Activated CD4-positive, alpha-beta T cell treated with anti-CD3 and anti-CD28 coated beads, Interleukin-2, amount 50 U/mL, for 4 hours (primary cell): ENCODE measurements around the gene HMX2.
"Not testable (repeated sequence)": the region's sequence is repeated elsewhere in the genome, so short reads cannot be mapped to it uniquely, and the experiment has no call there.

ENCODE experiments used
- DNase-seq, 2 experiments: peaks; one replicate each; pipeline ENCODE4 v3.0.0-alpha.2; 2020

The HMX2 gene

GRCh38 chr10:123153486-123154091 is 5.7 kb downstream of the HMX2 start:
- DNase-seq, result no peak

DNA sequence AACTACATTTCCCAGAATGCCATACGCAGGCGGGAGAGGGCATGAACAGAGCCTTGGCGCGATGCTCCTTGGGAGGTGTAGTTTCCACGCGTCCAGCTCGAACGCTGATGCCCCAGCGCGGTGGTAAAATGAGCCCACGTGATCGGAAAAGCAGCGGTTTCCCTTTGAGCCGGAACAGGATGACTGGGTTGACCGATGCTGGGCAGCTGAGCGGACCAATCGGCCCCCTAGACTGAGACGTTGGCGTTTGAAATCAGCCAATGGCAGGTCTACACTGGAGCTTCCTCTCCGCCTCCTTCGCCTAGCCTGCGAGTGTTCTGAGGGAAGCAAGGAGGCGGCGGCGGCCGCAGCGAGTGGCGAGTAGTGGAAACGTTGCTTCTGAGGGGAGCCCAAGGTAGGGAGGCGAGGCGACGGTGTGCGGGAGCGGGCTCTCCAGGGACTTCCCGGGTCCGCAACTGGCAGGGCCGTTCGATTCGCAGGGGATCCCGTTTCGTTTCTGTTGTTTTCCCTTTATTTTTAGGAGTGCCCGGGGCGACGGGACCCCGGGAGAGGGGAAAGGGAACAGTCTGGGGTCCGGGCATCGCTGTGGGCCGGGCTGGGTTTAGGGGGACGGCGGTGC is 6.3 kb downstream of the HMX2 start, which contains the start of gene BUB3:
Gene BUB3 (plus strand): TSS at position 311 of the 619 bp plus-strand sequence. CDS start 516 bp downstream, outside the sequence.
- peak; percentile 91 to 93 for DNase-seq

DNA sequence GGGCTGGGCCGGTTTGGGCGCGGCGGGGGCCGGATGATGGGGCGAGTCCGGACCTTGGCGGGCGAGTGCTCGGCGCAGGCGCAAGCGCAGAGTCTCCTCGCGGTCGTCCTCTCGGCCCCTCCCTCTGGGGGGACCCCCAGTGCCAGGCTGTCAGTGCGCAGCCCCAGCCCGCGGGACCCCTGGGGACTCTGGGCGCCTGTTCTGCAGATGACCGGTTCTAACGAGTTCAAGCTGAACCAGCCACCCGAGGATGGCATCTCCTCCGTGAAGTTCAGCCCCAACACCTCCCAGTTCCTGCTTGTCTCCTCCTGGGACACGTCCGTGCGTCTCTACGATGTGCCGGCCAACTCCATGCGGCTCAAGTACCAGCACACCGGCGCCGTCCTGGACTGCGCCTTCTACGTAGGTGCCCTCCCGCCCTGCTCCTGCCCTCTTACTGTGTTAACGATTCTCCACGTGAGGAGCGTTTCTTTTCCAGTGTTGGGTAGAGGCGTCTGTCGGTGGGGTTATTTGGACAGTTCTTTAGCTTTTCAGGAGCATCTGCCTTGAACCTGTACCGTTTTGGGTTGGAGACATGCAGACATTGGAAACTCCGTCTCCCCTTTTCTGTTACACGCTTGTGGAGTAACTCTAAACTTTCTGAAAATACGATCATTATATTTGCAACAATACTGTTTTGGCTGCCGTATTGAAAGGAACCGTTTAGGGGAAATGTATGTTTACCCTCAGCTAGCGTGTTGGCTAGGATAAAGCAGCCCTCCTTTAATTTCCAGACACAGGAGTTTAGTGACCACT is 7.0 kb downstream of the HMX2 start:
- DNase-seq, result no peak

DNA sequence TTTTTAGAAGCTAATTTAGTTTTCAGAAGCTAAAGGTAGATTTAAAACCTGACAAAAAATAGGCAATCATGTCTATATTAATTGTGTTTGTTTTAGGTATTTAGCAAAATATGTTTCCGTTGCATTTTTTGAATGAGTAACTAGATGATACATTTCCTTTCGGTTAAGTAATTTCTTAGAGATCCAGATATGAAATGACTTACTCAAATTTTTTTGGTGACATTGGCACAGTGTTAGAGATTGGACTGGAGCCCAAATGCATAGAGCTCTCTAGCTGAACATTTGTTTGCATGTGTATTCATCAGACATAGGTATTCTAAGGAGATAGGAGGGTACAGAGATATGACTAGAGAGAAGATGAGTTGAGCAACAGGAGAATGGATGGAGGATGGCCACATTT is 8.1 kb downstream of the HMX2 start:
- DNase-seq, result no peak

- no peak for DNase-seq
These were observed 9.3 kb downstream of the HMX2 start for GRCh38 chr10:123157210-123157609.

- DNase-seq, result no peak
These were observed 10.7 kb downstream of the HMX2 start for GRCh38 chr10:123158682-123159081.

DNA sequence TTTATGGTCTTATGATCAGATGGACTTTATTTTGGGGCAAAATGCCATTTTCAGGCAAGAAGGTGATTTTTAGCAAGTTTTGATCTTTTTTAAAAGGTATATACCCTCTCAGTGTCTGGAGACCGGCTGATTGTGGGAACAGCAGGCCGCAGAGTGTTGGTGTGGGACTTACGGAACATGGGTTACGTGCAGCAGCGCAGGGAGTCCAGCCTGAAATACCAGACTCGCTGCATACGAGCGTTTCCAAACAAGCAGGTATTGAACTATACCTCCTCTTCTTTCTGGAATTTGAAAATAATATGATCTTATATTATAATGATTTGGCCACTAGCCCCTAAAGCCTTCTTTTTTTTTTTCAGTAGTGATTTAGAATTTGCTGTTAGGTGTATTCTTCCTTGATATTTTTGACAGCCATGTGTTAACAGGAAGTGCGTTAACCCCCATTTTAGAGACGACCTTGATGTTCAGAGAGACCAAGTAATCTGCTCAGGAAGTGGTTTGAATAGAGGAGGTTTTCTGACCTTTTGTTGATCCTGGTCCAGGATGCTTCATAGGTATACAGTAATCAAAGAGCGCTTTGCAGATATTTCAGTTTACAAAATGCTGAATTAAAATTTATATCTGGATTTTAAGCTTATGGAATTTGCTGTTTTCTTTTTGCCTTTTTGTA is 12.5 kb downstream of the HMX2 start:
- DNase-seq, result no peak

- no peak for DNase-seq
These were observed 16.4 kb downstream of the HMX2 start for GRCh38 chr10:123164319-123164718.

DNA sequence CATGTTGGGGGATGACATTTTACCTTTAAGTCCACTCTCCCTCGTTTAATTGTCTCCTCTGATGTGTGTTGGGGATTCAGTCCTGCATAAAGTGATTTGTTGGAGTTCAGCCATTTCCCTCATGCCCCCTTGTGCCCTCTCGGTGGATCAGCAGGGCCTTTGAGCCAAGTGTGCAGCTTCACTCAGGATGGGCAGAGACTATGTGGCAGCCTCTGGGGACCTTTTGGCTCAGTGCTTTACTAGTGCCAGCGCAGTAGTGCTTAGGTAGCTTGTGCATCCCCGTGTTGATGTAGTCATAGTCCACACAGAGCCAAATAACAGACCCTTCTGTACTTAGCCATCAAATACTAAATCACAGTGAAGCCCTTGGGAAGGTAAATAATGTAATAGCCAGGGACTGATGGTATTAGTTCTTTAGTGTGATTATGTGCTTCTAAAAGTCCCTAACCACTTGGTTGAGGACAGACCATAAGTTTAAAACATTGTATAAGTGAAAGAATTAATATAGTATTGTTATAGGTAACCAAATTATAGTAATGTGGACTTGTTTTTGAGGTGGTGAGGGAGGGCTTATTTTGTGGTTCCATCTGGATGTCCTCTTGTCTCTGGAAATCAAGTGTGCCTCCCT is 17.6 kb downstream of the HMX2 start:
- DNase-seq, result no peak

GRCh38 chr10:123166618-123167017 is 18.7 kb downstream of the HMX2 start:
- no peak for DNase-seq

GRCh38 chr10:123170961-123171360 is 23.0 kb downstream of the HMX2 start:
- no peak for DNase-seq

DNA sequence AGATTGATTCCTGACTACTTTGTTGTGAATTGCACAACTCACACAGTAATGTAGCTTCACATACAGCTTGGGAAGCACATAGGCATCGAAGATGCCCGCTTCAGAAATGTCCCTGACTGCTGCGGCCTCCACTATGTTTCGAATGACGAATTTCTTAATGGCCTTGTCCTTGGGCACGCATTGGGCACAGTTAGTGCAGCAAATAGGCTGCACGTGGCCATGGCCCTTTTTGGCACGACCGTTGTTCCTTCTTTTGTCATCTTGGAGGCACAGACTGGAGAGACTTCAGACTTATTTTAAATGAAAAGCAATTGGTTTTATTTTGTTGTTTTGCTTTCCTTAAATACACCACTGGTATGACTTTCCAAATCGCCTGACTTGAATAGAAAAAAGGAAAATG is 23.7 kb downstream of the HMX2 start:
- not testable (repeated sequence) for DNase-seq

DNA sequence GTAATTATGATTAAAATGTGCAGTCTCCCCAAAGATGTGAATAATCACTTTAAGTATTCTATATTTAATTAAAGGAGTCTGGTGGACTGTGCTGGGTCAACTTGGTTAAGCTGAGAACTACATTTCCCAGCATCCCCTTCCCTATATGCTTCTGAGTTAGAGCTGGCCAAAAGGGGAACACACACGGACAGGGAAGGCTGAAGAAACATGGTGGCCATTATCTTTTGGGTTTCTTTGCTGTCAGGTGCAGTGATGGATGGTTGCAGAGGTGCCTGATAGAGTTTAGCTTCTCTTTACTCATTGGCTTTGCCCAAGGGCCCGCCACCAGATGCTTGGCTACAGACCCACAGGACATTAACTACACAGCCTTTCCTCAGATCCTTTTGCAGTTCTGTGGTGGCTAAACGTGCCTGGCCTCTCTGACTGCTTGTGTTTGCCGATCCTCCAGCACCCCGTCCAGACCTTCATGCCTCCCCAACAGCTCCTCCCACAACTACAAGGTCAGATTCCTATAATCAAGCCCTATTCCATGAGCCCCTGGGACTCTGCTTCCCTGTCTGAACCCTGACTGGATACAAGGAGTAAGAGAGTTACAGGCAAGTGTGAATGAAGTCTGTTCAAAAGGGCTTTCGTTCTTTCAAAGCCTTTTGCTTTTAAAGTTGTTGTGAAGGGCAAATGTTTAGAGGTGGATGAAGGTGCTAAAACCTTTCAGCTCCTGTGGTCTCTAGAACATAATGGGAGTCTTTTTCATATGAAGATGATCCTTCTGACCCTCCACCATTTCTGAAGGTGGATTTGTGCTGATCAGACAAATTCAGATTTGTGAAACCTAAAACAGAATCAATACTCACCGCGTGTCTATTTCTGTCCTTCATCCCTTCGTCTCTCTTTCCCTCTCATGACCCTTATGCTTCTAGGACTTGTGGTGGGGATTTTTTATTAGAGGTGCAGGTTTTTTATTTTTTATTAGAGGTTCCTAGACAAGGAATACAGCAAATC is 27.8 kb downstream of the HMX2 start:
- no peak for DNase-seq

GRCh38 chr10:123178390-123178789 is 30.5 kb downstream of the HMX2 start:
- not testable (repeated sequence) for DNase-seq

- DNase-seq, result no peak
These were observed 32.5 kb downstream of the HMX2 start for GRCh38 chr10:123180101-123181090.

- no peak for DNase-seq
These were observed 35.8 kb downstream of the HMX2 start for GRCh38 chr10:123183724-123184123.

DNA sequence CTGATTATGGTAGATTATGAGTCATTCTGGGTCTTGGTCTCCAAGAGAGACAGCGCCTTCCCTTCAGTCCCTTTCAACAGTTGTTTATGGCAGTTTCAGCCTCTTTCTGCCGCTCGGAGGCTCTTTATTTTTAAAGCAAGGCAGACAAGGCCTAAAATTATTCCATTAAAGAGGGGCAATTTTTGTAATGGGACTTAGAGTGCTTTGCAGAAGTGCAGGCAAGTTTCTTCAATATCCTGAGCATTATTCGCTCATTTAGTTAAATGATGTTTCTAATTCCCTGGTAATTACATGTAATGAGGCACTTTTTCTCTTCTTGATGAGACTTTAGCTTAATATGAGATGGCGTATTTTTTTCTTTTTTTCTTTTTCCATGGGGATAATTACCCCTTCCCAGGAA is 39.8 kb downstream of the HMX2 start:
- DNase-seq, result no peak

GRCh38 chr10:123191886-123192285 is 44.0 kb downstream of the HMX2 start:
- no peak for DNase-seq

- DNase-seq, result no peak
These were observed 46.1 kb downstream of the HMX2 start for GRCh38 chr10:123194056-123194455.
